GM18907 (cell line): ENCODE results near the gene DTNBP1.

Source experiments
- ATAC-seq: cut with Tn5 transposase; IDR thresholded peaks from one replicate; pipeline ENCODE4 v1.9.1; 2021; ENCODE audit warnings: mild to moderate bottlenecking, moderate library complexity; ENCODE audit not compliant: unreplicated experiment

The DTNBP1 gene

GRCh38 chr6:15662326-15663129 lies at the start of gene DTNBP1:
Gene DTNBP1 (minus strand): TSS chr6:15663028. CDS start chr6:15662869, 159 bp downstream.
- ATAC-seq: peak; percentile 69

- ATAC-seq: no peak
Observed at GRCh38 chr6:15709651-15710269, 46.9 kb upstream of the DTNBP1 start.

- ATAC-seq: no peak
Observed at GRCh38 chr6:15708231-15708630, 45.4 kb upstream of the DTNBP1 start.

- no peak for ATAC-seq
Observed at GRCh38 chr6:15705981-15706380, 43.2 kb upstream of the DTNBP1 start.

- no peak for ATAC-seq
Observed at GRCh38 chr6:15698471-15698870, 35.6 kb upstream of the DTNBP1 start.

DNA sequence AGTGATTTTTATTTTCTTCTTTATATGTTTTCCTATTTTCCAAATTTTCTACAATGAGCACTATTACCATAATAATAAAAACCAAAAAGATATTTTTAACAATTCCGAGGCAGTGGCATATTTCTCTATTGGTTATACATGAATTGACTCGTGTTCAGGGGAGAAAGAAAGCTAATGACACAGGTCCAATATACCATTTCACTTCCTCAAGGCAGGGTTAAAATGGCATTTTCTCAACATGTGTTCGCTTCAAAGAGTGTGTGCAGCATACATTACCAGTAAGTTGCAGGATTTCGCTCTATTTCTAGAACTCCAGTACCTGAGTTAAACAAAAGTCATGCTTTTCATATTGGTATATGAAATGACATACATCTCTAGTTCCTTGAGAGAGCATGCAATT lies 35.1 kb upstream of the DTNBP1 start:
- no peak for ATAC-seq

DNA sequence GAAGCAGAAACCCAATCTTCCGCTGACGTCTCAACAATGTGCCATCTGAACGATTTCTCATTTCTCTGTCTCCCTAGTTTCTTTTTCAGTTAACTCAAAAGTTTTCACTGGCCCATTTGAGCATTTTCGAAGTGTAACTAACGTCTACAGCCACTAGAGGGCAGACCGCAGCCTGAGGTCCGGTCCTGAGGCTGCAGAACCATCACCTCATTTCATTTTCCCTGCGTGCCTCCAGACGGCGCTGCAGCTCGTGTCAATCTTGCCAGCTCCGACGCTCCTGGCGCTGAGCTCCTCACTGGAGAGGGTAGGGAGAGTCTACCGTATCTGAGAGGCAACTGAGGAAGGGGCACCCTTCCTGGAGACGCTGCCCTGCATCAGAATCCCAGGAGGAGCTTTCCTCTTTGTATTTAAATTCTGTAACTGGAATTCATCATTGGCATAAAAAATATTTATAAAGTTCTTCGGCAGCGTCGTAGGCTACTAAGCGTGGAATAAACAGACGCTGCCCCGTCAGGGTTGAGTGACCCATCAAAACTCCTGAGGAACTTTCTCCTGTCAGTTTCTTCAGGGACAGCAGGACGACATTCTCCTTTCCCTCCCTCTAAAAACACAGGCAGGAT lies 28.5 kb upstream of the DTNBP1 start:
- peak; percentile 93 for ATAC-seq

DNA sequence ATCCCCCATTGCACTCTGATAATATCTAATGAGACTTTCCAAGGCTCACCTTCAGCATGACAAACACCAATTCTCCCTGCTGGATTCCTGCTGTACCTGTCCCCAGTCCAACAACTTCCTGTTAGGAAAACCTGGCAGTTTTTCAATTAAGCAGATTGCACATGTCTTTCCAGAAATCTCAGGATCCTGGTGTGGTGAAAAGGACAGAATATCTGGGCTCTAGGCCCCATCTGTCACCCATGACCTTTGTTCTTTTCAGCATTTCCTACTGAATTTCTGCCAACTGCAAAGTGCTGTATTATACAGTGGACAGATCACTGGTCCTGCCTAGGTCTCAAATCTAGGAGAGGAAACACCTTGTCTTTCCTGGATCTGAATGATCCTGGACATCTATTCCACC lies 27.7 kb upstream of the DTNBP1 start:
- no peak for ATAC-seq

- ATAC-seq: no peak
Observed at GRCh38 chr6:15689586-15690482, 27.0 kb upstream of the DTNBP1 start.

DNA sequence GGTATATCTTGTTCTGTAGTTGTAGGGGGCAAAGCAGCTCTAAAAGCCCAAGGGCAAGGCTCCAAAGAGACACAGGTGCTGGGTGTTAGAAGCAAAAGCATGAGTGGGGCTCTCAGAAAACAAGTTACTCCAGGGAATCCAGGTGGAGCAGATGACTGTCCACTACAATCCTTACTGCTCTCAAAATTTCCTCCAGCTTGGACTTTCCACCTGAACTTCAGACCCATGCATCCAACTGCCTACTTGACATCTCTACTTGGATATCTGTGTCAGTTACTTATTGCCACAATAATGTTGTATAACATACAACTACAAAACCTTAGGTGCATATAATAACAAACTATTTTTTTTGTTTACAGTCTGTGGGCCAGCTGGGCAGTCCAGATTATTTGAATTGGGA lies 22.8 kb upstream of the DTNBP1 start:
- no peak for ATAC-seq

DNA sequence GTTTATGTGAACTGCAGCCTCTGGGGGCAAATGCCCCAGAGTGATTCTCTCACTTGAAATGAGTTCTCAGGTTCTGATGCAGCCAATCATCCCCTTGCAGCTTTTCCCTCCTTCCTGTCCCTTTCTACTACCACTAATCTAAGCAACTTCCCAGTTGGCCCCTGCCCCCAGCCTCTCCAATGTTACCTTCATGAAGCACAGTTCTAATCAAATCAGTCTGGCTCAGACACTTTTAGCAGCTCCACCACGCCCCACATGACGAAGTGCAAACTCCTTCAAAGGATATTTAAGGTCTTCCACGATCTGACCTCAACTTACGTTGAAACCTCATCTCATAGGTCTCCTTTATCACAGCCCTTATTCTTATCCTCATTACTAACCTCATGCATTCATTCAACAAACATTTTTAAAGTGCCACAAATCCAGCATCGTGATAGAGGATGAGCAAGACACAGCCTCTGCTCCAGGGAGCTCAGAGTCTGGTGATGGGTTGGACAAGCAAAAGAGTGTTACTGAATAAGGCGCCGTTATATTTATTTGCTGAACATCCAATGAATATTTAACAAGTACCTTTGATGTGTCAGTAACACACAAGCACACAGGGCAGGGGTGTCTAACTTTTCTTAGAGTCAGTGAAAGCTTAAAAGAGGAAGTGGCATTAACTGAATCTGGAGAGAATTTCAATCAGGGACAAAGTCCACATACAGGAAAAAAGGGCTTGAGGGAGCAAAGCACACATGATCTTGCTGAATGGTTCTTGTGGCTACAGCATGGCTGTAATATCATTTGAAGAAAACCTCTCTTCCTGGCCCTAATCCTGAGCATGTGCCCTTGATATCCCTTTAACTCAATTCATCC lies 20.4 kb upstream of the DTNBP1 start:
- no peak for ATAC-seq

- no peak for ATAC-seq
Observed at GRCh38 chr6:15681946-15682345, 19.1 kb upstream of the DTNBP1 start.

- no peak for ATAC-seq
Observed at GRCh38 chr6:15678514-15678913, 15.7 kb upstream of the DTNBP1 start.

- ATAC-seq: no peak
Observed at GRCh38 chr6:15677822-15678221, 15.0 kb upstream of the DTNBP1 start.

DNA sequence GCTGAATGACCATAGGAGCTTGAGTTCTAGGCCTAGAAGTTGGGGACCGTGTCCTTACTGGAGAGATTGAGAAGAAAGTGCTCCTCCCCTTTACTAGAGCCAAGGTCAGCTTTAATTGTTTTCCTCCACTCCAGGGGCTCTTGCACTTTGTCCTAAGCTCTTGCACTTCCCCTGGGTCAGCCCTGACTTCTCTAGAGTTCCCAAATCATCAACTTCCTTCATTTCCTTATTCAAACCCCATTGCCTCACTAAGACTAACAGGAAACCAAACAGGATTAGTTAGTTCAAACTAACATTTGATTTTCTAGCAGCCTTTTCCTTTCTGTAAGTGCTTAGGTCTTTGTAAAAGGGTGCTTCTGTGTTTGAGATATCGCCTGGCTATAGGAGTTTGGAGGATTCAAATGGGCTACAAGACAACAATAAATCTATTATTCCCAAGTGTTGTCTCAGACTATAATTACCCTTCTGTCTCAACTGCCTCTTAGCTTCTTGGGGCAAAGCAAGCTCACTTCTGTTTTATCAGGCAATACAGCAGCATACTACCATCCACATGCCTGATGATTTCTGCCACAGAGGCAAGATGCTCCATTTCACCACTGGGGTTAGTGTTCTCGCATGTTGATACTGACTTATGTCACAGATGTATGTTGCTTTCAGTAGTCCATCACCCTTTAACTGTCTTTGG lies 12.8 kb upstream of the DTNBP1 start:
- no peak for ATAC-seq

DNA sequence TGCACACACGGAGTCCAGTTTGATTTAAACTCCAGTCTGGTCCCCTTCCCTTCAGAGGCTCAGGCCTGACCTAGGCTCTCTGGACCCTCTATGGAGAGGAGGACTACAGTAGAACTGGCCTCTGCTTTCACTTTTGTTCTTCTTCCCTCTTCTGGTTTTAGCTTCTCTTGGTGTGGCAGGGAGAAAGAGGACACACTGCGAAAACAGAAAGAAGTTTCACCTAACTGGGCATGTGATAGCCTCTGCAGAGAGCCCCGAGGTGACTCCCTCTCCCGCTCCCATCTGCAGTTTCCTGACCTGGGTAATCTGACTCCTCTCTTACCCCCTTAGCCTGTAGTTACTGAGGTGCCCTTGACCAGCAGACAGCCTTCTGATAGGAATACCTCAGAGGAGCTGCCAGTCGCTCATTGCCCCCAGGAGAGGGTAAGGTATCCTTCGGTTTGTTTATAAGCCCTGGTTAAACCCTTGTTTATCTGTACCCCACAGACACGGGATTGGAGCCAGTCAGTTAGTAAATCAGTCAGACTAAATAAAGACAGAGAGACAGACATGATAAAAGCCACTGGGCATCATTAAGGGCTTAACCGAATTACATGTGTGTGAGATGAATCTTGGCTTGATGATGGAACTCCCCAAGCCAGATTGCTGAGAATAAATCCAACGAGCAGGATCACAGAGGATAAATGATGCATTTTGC lies 12.0 kb upstream of the DTNBP1 start:
- ATAC-seq: no peak

- no peak for ATAC-seq
Observed at GRCh38 chr6:15673666-15674065, 10.8 kb upstream of the DTNBP1 start.

DNA sequence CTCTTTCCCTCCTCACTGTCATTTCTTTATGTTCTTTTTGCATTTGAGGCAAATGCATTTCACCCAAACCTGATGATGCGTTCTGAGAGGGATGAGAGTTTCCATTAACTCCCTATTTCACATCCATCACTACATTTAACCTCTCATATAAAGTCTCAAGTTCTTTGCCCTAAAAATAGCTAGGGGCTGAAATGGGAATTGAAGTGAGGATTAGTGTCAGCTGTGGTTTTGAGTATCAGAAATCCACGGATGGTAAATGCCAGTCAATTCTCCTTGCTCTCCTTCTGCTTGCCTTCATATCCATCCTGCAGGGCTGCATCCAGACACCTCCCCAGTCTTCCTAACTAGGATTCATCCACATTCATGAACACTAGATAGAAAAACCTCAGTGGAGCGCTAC lies 10.0 kb upstream of the DTNBP1 start:
- ATAC-seq: no peak

GRCh38 chr6:15672291-15672690 lies 9.5 kb upstream of the DTNBP1 start:
- ATAC-seq: no peak
